Germinal center (tissue), 1 donor: ENCODE results near the gene WWOX.
"Not testable (repeated sequence)": the region's sequence is repeated elsewhere in the genome, so short reads cannot be mapped to it uniquely, and the experiment has no call there.

ENCODE experiments used
- DNase-seq: peaks from one replicate; pipeline ENCODE4 v3.0.0; 2012; ENCODE audit warnings: mixed read lengths, low spot score

WWOX gene

DNA sequence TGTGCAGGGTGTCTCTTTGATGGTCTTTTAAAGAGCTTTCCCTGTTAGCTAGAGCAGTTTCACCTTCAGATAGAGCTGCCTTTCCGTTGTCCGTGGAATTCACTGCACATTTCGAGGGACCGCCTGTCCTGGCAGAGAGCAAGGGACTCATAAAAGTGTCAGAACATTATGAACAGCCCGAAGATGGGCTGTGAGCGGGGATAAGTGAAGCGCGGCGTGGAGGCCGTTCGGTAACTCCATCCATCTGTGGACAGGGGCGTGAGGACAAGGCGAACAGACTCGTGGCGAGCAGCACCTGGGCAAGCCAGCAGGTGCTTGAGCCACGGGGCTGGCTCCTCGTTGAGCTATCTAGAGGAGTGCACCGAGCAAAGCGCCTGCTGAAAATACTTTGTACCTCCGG is 1129.9 kb downstream of the WWOX start:
- no peak for DNase-seq

GRCh38 chr16:79245700-79246099 is 1146.2 kb downstream of the WWOX start:
- not testable (repeated sequence) for DNase-seq

DNA sequence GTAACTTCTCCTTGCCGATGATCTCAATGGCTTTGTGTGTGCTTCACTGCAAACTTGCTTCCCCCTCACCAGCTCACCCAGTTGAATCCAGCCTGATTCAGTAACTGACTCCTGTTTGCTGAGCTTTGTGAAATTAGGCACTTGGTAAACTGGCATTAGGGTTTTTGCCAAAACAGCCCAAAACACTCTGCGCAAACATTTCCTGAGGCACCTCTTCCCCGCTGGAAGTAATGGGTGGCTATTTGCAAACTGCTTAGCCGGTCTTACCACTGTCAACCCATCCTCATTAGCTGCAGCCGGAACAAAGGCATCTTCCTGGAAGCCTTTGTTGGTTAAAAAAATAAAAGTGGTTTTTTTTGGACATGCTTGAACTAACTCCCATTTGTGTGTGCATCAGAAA is 1147.9 kb downstream of the WWOX start:
- DNase-seq, result no peak

- no peak for DNase-seq
These were observed 1148.9 kb downstream of the WWOX start for GRCh38 chr16:79248351-79248750.

DNA sequence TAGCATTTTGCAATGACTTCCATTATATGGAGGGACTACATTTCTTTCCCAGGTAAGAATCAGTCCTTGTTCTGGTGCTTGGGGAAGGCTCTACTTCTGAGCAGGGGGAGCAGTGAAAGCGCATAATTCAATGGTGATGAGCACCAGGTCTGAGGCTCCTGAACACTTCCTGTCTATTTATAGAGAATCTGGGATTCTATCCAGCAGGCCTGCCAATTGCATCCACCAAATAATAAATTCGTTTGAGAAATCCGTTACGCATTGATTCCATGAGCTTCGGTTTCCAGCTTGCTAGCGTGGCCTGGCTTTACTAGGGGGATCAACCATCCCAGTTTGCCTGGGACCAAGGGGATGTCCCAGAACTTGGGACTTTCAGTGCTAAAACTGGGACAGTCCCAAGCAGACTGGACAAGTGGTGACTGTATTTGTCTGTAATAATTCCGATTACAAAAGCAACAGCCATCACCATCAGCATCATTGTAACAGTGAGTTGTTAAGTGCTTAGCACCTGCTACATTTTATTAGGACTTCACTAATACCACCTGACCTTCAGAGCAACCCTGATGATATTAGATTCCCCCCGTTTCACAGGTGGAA is 1151.1 kb downstream of the WWOX start:
- no peak for DNase-seq

DNA sequence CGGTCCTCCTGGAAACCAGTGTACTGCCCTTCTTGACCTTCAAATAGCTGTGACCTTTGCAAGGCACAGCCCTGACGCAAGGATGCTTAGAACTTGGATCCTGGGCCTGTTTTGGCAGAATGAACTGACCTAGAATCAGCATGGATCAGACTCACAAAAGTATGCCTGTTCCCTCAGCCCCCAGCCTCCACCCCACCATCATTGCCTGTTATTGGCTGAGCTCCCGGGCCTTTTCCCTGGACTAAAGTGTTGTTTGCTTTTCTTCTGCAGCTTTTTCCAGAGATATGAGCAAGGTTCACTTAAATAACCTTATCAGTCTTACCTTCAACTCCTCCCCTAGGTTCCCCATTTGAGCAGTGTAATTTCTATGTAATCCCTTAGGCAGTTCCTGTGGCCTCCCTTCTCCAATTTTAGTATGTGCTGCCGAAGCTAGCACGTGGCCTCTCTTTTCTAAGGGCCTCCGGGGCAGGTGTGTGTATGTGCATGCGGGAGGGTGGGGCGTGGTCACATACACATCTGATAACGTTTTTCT is 1153.7 kb downstream of the WWOX start:
- DNase-seq, result no peak

DNA sequence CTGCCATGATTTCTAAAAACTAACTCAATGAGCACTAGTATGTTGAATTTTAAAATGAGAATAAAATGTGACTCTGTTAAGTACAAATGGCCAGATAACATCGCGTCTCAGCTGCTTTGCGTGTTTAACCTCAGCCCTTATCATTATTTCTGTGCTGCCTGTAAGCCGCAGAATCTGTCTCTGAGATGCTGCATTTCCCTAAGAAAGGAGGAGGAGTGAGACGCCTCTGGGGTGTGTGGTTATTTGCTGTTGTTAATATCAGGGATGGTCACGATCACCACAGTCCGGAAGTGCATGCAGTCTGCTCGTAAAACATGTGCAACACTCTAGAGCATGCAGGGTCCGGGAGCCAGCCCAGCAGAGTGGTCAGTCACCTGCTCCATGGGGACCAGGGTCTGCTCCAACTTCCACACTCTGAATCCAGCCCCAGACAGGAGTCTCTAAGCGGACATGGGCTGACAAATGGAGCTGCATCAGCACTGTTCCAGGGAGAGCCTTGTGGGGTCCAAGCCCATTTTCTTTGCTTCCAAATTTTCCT is 1158.6 kb downstream of the WWOX start:
- no peak for DNase-seq

DNA sequence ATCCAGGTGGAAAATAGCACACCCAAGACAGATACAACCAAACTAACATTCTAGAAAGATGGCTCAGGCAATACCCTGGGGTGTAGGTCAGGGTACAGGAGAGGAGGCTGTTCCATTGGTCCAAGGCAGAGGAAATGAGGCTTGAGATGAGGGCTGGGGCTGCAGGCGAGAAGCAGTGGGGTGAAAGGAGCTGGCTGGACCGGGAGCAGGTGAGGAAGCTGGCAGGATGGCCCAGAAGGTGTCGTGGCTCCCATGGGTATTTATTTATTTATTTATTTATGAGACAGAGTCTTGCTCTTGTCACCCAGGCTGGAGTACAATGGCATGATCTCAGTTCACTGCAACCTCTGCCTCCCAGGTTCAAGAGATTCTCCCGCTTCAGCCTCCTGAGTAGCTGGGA is 1161.4 kb downstream of the WWOX start:
- not testable (repeated sequence) for DNase-seq

DNA sequence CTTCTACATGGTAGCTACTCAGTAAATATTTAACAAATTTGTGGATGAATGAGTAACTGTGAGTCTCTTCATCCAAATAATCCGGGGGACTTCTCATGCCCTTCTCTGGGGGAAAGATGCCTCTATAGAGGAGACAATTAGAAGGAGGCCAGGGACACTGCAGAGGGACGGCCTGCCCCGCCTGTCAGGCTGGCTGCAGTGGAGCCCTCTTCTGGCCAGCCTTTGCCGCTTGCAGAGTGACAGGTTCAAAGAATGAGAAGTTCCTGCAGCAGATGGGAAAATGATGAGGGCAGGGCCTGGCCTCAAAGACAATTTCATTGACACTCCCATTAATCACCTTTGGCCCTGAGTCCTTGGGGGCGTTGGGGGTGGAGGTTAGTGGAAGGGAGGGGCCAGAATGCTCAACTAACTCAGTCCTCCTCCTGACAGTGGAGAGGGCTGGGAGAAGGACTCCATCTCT is 1162.1 kb downstream of the WWOX start:
- DNase-seq, result peak; percentile 24

- DNase-seq, result no peak
These were observed 1162.6 kb downstream of the WWOX start for GRCh38 chr16:79261944-79262552.
